SW 1271 (cell line): Measurements from ENCODE around the gene CXCL1.
"Not testable (repeated sequence)": the region's sequence is repeated elsewhere in the genome, so short reads cannot be mapped to it uniquely, and the experiment has no call there.

Experiments used
- DNase-seq, 2 experiments: peaks; one replicate each; lab custom pipeline; 2025; lab: John Stamatoyannopoulos, UW

CXCL1 gene

GRCh38 chr4:73875401-73875800 is 6.2 kb downstream of the CXCL1 start:
- no peak for DNase-seq

- no peak for DNase-seq
Observed at GRCh38 chr4:73883306-73883705, 14.1 kb downstream of the CXCL1 start.

DNA sequence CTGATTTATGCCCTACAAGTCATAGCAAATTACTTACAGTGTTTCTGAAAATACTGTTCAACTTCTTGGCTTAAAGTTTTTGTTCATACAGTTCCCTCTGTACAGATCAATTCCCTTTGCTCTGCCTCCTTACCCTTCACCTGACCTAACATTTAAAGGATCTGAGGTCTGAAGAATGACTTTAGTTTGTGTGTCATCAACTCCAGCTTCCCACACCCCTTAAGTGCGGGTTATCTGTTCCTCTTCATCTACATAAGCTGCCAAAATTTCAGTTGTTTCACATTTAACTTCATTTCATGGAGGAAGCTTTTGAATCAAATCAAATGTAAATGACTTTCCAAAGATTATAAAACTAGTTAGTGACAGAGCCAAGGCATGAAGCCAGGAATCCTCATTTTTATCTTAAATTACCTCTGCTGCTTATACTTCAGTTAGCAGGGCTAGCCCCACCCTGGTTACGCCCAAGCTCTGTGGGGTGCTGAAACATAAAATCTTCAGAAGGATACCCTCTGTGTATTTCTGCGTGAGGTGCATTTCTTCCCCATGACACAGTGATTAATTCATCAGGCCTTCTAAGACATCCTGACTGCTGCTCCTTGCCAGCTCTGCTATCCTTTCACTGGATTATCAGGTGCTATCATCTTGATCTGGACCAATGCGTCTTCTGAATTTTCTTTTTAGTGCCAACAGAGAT is 16.5 kb downstream of the CXCL1 start:
- no peak for DNase-seq

- no peak for DNase-seq
Observed at GRCh38 chr4:73891326-73891725, 22.1 kb downstream of the CXCL1 start.

DNA sequence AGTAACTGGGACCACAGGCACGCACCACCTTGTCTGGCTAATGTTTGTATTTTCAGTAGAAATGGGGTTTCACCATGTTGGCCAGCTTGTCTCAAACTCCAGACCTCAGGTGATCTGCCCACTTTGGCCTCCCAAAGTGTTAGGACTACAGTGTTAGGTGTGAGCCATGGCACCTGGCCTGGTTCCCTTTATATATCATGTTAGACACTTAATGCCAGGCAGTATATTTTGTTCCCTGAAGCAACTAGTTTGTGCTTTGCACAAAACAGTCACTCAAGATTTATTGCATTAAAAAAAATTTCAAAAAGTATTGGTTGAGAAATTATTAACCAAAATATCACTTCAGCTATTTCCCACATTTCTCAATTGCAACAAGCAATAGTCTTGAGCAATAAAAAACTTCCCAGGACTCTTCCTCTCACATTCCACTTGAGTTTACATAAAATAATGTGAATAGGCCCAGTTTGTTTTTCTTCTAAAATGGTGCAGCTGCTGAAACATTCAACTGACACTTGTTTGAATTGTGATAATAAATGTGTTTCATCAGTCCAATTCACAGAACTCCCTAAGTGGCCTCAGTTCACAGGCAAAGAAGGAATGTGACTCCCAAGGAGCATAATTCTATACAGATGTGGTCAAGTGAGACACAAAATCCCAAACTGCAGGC is 22.7 kb downstream of the CXCL1 start:
- DNase-seq, result no peak

DNA sequence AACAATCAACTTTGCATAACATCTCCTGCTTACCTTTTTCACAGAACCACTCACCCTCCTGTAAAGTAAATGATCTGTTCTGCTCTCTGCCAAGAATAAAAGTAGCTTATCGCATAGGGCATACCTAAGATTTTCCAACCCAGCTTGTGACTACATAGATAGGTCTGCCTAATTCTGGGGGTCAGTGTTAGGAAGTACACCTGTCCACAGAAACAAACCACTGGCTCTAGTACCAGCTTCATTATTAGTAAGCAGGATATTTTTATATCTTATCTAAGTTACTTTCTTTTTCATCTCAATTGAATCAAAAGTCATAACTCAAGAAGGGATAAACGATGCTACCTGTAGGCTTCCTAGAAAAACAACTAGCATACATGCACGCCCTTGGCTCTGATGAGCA is 23.8 kb downstream of the CXCL1 start:
- DNase-seq, result no peak

GRCh38 chr4:73894001-73894400 is 24.8 kb downstream of the CXCL1 start:
- no peak for DNase-seq

DNA sequence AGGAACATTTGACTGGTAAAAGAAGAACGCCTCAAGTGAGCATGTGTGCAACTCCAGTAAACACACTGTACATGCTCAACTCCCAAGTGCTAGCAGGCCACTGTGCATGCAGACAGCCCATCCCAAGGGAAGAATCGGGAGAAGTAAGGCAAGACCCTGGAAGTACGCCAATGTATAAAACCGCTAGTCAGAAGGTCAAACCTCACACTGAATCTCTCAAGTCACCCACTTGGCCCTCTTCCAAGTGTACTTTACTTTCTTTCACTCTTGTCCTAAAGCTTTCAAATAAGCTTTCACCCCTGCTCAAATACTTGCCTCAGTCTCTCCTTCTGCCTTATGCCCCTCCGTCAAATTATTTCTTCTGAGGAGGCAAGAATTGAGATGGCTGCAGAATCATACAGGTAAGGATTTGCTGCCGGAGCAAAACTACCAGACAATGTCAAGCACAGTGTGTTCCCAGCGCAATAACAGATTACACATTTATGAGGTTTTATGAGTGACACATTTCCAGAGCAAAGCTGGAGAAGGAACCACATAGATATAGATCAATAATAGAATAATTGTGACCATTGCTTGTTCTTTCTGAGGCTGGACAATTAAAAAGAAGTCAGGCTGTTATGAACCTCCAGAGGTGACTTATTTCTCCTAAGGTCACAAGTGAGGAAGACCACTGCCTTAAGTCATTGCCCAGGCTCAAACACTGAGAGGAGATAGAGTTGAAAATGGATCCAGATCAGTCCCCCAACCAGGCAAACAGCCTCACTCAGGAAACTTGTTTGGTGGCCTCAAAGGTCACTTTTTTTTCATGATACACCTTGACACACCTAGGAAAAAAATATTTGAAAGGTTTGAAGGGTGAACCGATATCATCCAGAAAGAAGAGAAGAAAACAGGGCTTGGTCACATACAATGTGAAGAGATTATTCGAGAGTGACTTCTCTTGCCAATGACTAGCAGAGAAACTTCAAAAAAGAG is 26.3 kb downstream of the CXCL1 start:
- DNase-seq, result no peak

- DNase-seq, result no peak
Observed at GRCh38 chr4:73896416-73896815, 27.2 kb downstream of the CXCL1 start.

GRCh38 chr4:73897380-73898136 is 28.4 kb downstream of the CXCL1 start:
- DNase-seq, result no peak

GRCh38 chr4:73899338-73899737 is 30.1 kb downstream of the CXCL1 start:
- not testable (repeated sequence) for DNase-seq

GRCh38 chr4:73901031-73901430 is 31.8 kb downstream of the CXCL1 start:
- DNase-seq, result no peak

DNA sequence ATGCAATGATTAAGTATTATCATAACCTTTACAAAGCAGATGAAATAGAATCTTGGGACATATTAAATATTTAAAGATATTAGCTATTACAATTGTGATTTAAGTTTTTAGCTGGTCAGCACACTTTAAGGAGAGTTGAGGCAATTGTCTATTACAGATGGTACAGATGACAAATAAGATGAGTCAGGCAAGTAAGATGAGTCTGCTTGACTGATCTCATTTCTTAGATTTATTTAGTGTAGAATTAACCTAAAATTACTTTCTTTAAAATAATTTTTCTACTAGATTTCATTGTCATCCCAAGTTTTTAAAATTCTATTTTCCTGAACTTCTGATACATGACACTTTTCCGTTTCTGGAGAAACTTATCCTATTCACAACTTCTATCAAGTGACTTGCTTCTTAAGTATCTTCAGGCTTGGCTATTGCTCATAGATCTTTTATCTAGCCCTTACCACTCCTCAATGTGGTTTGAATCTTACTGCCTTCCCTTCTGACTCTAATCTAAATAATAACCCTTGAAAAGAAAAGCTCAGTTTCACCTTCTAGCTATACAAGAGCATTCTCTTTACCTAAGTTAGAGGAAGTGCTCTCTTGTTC is 32.9 kb downstream of the CXCL1 start:
- no peak for DNase-seq

GRCh38 chr4:73902817-73903547 is 33.8 kb downstream of the CXCL1 start:
- DNase-seq, result no peak

DNA sequence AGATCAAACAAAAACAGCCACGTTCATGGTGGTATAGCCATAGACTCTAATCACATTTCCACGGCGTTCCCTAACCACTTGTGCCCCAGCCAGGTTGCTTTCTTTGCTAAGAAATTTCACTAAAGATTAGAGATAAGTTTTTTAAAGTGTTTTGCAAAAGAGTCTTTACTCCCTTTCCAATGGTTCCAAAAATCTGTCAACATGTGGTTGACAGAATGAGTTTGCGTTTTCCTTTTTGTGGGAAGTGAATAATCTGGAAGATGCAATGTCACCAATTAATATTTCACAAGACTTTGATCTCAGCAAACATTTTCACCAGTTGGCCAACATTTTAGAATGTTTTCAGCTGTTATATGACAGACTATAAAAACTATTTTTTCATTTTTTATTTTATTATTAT is 35.3 kb downstream of the CXCL1 start:
- DNase-seq, result no peak

GRCh38 chr4:73908965-73909364 is 39.8 kb downstream of the CXCL1 start:
- DNase-seq, result no peak

- DNase-seq, result no peak
Observed at GRCh38 chr4:73911746-73912145, 42.6 kb downstream of the CXCL1 start.

DNA sequence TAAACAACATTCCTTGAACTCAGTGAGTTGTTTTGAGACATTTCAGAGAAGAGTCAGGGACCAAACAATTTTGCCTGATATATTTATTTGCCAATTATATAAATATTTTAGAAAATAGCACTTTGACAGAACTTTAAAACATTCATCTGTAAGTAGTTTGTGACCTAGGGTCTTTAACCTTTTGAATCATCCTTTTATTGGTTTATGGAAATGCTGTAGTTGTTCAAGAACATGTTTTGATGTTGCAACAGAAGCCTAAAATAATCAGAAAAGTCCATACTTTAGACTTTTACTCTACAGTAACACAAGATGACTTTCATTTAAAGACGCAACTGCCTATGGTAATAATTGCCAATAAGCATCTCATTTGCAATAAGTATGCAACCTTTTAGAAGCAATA is 43.0 kb downstream of the CXCL1 start:
- no peak for DNase-seq

DNA sequence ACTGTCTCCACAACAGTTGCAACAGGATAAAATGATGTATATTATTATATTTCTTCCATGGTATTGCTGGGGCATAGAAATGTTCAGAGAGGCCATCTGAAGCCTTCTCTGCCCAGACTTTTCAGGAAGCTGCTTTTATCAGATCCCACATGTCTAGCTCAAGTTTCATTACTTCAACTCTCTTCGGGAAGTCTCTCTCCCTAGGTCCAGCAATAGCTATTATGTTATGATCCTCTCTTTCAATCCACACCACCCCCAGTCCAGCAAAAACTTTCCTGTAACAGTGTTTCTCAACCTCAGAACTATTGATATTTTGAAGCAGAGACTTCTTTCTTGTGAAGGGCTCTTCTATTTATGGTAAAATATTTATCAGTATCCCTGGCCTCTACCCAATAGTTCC is 44.9 kb downstream of the CXCL1 start:
- no peak for DNase-seq

GRCh38 chr4:73916172-73916925 is 47.2 kb downstream of the CXCL1 start:
- no peak for DNase-seq
